Stimulated activated CD4-positive, alpha-beta T cell treated with anti-CD3 and anti-CD28 coated beads, Interleukin-4, amount 100 ng/mL, for 4 hours (primary cell): ENCODE results near the gene TES.
"Not testable (repeated sequence)": the region's sequence is repeated elsewhere in the genome, so short reads cannot be mapped to it uniquely, and the experiment has no call there.

ENCODE experiments used
- DNase-seq, 2 experiments: peaks; one replicate each; pipeline ENCODE4 v3.0.0-alpha.2; 2020

The TES gene

DNA sequence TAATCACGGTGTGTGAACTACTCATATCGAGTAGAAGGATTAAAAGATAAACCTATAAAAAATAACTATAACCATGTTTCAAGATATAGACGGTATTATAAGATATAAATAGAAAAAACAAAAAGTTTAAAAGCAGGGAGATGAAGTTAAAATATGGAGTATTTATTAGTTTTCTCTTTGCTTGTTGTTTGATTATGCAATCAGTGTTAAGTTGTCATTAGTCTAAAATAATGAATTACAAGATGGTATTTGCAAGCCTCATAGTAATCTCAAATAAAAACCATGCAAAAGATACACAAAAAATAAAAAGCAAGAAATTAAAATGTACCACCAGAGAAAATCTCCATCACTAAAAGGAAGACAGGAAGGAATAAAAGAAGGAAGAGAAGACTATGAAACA lies 83.3 kb downstream of the TES start:
- DNase-seq: no peak

DNA sequence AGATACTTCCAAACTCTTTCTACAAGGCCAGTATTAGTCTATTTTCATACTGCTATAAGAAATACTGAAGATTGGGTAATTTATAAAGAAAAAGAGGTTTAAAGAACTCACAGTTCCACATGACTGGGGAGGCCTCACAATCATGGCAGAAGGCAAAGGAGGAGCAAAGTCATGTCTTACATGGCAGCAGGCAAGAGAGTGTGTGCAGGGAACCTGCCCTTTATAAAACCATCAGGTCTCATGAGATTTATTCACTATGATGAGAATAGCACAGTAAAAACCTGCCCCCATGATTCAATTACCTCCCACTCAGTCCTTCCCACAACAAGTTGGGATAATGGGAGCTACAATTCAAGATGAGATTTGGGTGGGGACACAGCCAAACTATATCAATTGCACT lies 85.6 kb downstream of the TES start:
- DNase-seq: not testable (repeated sequence)

DNA sequence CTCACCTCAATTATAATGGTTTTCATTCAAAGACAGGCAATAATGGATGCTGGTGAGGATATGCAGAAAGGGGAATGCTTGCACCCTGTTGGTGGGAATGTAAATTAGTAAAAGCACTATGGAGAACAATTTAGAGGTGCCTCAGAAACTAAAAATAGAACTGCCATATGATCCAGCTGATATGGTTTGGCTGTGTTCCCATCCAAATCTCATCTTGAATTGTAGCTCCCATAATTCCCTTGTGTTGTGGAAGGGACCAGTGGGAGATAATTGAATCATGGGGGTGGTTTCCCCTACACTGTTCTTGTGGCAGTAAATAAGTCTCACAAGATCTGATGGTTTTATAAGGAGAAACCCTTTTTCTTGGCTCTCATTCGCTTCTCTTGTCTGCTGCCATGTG lies 87.7 kb downstream of the TES start:
- DNase-seq: no peak

DNA sequence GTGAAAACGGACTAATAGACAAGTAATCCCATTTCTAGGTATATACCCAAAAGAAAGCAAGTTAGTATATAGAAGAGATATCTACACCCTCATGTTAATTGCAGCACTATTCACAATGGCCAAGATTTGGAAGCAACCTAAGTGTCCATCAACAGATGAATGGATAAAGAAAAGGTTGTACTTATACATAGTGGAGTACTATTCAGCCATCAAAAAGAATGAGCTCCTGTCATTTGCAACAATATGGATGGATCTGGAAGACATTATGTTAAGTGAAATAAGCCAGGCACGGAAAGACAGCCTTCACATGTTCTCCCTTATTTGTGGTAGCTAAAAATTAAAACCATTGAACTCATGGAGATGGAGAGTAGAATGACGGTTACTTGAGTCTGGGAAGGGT lies 88.2 kb downstream of the TES start:
- no peak for DNase-seq

DNA sequence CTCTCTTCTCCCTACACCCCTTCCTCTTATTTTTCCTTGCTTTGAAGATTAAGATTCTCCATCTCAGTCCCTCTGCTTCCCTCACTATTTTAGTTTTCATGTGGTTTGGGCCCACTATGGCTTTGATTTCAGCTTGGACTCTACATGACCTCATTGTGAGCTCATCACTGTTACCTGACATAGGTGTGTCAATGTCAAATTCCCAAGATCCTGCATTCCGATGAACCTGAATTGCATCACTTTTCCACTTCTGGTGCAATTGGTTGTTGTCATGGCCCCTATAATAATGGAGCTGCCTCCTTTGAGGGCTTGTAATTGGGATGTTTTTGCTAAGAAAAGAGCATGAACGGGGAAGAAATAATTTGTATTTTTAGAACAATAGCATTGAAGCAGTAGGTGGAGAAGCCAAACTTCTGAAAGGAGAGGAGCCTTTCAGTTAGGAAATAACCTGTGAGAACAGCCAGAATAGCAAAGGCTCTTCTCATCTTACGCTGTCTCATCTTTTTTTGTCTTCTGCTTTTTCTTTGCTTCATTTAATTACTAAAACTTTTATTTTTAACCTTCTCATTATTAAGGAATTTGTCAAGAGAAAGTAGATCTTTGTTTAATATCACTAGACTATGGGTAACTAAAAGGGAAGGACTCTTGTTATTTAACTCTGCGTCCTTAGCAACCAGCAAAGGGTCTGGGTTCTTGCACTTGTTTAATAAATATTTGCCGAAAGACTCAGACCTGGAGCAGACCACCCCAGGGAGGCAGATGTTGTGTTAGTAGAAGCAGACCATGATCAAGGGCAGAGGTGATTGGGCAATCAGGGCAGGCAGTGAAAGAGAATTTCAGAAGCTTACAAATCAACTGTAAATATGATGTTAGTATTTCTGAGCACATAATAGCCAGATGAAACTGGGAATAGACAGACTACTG lies 95.4 kb downstream of the TES start:
- no peak for DNase-seq

DNA sequence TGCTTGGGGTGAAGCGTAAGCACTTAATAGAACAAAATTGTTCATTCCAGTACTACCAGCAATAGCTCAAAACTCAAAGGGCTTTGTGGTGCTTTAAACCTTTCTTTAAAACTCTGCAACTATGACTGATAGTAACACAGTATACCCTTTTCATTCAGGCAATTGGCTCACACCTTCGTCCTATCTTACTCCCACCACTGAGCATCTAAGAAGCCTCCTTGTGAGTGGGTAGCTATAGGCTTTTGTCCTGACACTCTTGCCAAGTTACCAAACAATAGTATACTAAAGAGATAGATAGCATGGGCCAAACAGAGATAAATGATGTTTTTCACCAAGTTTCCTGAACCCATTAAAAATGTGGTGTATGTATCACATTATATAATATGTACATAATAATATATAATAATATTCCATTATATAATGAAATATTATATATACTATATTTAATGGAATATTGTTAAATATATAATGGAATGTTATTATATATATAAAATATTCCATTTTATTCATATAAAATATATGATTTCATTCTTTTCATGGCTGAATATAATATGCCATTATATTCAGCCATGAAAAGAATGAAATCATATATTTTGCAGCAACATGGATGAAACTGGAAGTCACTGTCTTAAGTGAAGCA lies 96.2 kb downstream of the TES start:
- no peak for DNase-seq

DNA sequence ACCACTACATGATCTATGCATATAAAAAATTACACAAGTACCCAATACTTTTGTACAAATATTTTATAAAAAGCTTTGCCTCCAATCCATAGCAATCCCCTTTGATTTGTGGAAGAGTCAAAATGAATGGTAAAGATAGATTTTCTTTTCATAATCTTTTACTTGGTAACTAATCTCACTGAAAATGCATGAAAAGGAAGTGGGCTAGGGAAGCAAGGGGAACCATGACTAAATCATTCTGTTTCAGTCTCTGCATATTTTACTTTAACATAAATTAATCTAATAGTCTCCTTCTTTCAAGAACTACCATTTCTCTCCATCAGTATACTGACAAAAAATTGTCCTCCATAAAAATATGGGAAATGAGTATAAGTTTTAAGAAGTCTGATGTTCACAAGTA lies 96.9 kb downstream of the TES start:
- no peak for DNase-seq
